OCI-LY7 (cell line): Measurements from ENCODE around the gene BSCL2.

Experiments
- CTCF ChIP-seq: fragments of 200-600 bp; sonication (generic); conservative IDR thresholded peaks from 2 replicates; pipeline ENCODE4 v1.5.1; 2014; ENCODE audit warnings: mild to moderate bottlenecking, antibody characterized with exemption, low read length, moderate library complexity, mixed read lengths
- EZH2phosphoT487 ChIP-seq: fragments of 200-600 bp; sonication (generic); IDR thresholded peaks from 2 replicates; pipeline ENCODE4 v1.6.1; 2018; ENCODE audit warnings: low read depth, borderline replicate concordance, mild to moderate bottlenecking, mixed run types, antibody characterized with exemption, low read length, moderate library complexity, mixed read lengths

- TF ChIP-seq CTCF (no peak), EZH2phosphoT487 (no peak)
Observed at GRCh38 chr11:62677714-62678113, 29.5 kb downstream of the BSCL2 start.
